Endodermal cell (in vitro differentiated cells): ENCODE data around the gene RPL34. TPM values are rescaled to one million over a fixed set of nuclear protein-coding genes. Genes with fewer than 3 reads are reported as not detected.

Source experiments
- DNase-seq: peaks from one replicate; pipeline ENCODE4 v3.0.0-alpha.2; 2017
- H3K27ac ChIP-seq: 2 replicates; pipeline ENCODE4 v1.5.1; 2013; ENCODE audit warnings: mild to moderate bottlenecking, low read depth, low read length, moderate library complexity
- H3K27me3 ChIP-seq: 2 replicates; pipeline ENCODE4 v1.6.1; 2013; ENCODE audit warnings: mild to moderate bottlenecking, low read length, moderate library complexity; ENCODE audit not compliant: insufficient read depth, control insufficient read depth, poor library complexity, severe bottlenecking
- H3K36me3 ChIP-seq: 2 replicates; pipeline ENCODE4 v1.7.0; 2013; ENCODE audit warnings: mild to moderate bottlenecking, low read length, moderate library complexity; ENCODE audit not compliant: control insufficient read depth, insufficient read depth
- H3K4me1 ChIP-seq: one replicate; pipeline ENCODE4 v1.7.0; 2013; ENCODE audit warnings: low read length; ENCODE audit not compliant: control insufficient read depth, insufficient read depth
- H3K4me3 ChIP-seq: 2 replicates; pipeline ENCODE4 v1.5.1; 2013; ENCODE audit warnings: mild to moderate bottlenecking, low read length, moderate library complexity
- H3K9ac ChIP-seq: 2 replicates; pipeline ENCODE4 v1.6.1; 2013; ENCODE audit warnings: mild to moderate bottlenecking, low read length, moderate library complexity; ENCODE audit not compliant: poor library complexity, severe bottlenecking; ENCODE audit errors: extremely low read depth
- H3K9me3 ChIP-seq: 2 replicates; pipeline ENCODE4 v1.6.1; 2013; ENCODE audit warnings: mild to moderate bottlenecking, low read length, moderate library complexity; ENCODE audit not compliant: control insufficient read depth
- H3K27ac Mint-ChIP-seq: 2 replicates; pipeline ENCODE4 v1.8.0; 2020; ENCODE audit warnings: mixed read lengths
- H3K27me3 Mint-ChIP-seq: 2 replicates; pipeline ENCODE4 v1.8.0; 2021; ENCODE audit warnings: mild to moderate bottlenecking, mixed read lengths; ENCODE audit not compliant: insufficient read depth
- H3K36me3 Mint-ChIP-seq: 2 replicates; pipeline ENCODE4 v1.8.0; 2020; ENCODE audit warnings: low read depth, mixed read lengths
- H3K4me1 Mint-ChIP-seq: 2 replicates; pipeline ENCODE4 v1.8.0; 2020; ENCODE audit warnings: mixed read lengths
- H3K4me3 Mint-ChIP-seq: 2 replicates; pipeline ENCODE4 v1.8.0; 2020; ENCODE audit warnings: mild to moderate bottlenecking, moderate library complexity, mixed read lengths
- H3K9me3 Mint-ChIP-seq: 2 replicates; pipeline ENCODE4 v1.8.0; 2020; ENCODE audit warnings: mild to moderate bottlenecking, mixed read lengths
- WGBS, 2 experiments: methylation state at CpG; one replicate each; pipeline versions ENCODE4 v1.1.5 to v1.1.7; 2013; ENCODE audit warnings: missing lambda C conversion rate in 2 of 2, mixed read lengths in 1 of 2; ENCODE audit not compliant: insufficient coverage in 1 of 2, insufficient read length in 1 of 2; 5-methylcytosine and 5-hydroxymethylcytosine counted together
- total RNA-seq, 2 donors: library from RNA; stranded (reverse); fragmentation: NEBNext Ultra II Directional in 1 of 2; extraction: Animal tissue kit (Norgen Biotek cat#: 25700) in 1 of 2; gene quantifications; 2 replicates in 1 of 2; 3 replicates in 1 of 2; pipeline ENCODE4 v1.2.1, GENCODE V29; 2021
- TF ChIP-seq, protein P1 (sequence below): fragments of 200-600 bp; sonication (generic); conservative IDR thresholded peaks from 2 replicates; pipeline ENCODE4 v1.5.0; 2021; ENCODE audit warnings: antibody characterized with exemption, mild to moderate bottlenecking

RPL34 gene
- total RNA-seq, 2 donors from 2014 or later = 1,014 to 1,108 TPM

DNA sequence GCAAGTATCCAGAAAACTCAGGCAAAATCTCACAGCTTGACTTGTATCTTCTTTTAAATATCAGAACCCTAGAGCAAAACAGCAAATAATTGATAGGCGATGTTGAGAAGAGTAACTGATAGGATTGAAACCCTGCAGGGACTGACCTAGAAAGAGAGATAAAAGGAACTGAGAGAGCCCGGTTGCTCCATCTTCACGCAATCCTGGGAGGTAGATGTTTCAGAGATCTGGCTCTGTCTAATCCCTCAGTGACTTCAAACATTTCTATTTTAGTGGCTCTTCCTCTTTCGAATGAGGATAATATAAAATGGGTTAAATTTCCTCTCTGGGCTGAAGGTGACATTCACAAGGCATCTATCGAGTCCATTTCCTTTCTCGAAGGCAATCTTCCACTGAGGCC, 39.3 kb upstream of the RPL34 start:
- no peaks in the 10 kb centered on the region for H3K9me3 ChIP-seq
- Mint-ChIP-seq H3K9me3 (no peaks in the 10 kb centered on the region), H3K4me1 (peaks cover 15% of the 10 kb centered on the region), H3K4me3 (no peak overlapping the region), H3K36me3 (no peaks in the 10 kb centered on the region), H3K27ac (no peak overlapping the region), H3K27me3 (no peaks in the 10 kb centered on the region)
- TF ChIP-seq, protein P1, sequence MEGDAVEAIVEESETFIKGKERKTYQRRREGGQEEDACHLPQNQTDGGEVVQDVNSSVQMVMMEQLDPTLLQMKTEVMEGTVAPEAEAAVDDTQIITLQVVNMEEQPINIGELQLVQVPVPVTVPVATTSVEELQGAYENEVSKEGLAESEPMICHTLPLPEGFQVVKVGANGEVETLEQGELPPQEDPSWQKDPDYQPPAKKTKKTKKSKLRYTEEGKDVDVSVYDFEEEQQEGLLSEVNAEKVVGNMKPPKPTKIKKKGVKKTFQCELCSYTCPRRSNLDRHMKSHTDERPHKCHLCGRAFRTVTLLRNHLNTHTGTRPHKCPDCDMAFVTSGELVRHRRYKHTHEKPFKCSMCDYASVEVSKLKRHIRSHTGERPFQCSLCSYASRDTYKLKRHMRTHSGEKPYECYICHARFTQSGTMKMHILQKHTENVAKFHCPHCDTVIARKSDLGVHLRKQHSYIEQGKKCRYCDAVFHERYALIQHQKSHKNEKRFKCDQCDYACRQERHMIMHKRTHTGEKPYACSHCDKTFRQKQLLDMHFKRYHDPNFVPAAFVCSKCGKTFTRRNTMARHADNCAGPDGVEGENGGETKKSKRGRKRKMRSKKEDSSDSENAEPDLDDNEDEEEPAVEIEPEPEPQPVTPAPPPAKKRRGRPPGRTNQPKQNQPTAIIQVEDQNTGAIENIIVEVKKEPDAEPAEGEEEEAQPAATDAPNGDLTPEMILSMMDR = no peak
- DNase-seq = no peak
- no peak overlapping the region for H3K4me3 ChIP-seq
- 75 to 100% methylated on average over 3 to 6 of the region's 6 CpGs for WGBS, 2 experiments
- H3K4me1 ChIP-seq = no peaks in the 10 kb centered on the region
- H3K27me3 ChIP-seq = no peaks in the 10 kb centered on the region
- H3K9ac ChIP-seq = no peak overlapping the region
- H3K36me3 ChIP-seq = no peaks in the 10 kb centered on the region
- H3K27ac ChIP-seq = no peak overlapping the region

DNA sequence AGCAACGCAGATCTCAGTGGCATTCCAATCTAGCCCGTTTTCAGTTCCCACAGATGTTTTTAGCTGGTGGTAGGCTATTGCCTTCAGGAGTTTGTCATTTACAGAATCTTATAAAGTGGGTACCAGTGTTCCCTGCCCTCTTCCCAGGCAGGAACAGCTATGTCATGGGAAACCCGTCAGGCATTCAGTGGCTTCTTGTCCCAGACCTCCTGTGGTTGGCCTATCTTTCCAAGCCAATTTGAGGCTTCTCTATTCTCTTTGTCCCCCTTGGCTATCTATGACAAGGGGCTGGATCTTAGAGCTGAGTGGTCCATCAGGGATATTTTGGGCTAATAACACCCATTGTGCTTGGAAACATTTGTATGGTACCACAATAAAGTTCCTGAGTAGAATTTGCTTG, 33.6 kb upstream of the RPL34 start:
- H3K4me1 ChIP-seq = peaks cover 28% of the 10 kb centered on the region
- H3K36me3 ChIP-seq = no peaks in the 10 kb centered on the region
- peak; percentile 62 for DNase-seq
- Mint-ChIP-seq H3K27me3 (no peaks in the 10 kb centered on the region), H3K36me3 (no peaks in the 10 kb centered on the region), H3K4me3 (no peak overlapping the region), H3K9me3 (no peaks in the 10 kb centered on the region), H3K4me1 (peaks cover 34% of the 10 kb centered on the region), H3K27ac (peak overlapping the region; percentile 33)
- H3K9me3 ChIP-seq = no peaks in the 10 kb centered on the region
- H3K4me3 ChIP-seq = no peak overlapping the region
- H3K9ac ChIP-seq = no peak overlapping the region
- TF ChIP-seq, protein P1 = no peak
- 69 to 73% methylated on average over 3 of the region's 3 CpGs for WGBS, 2 experiments
- H3K27ac ChIP-seq = no peak overlapping the region
- no peaks in the 10 kb centered on the region for H3K27me3 ChIP-seq

DNA sequence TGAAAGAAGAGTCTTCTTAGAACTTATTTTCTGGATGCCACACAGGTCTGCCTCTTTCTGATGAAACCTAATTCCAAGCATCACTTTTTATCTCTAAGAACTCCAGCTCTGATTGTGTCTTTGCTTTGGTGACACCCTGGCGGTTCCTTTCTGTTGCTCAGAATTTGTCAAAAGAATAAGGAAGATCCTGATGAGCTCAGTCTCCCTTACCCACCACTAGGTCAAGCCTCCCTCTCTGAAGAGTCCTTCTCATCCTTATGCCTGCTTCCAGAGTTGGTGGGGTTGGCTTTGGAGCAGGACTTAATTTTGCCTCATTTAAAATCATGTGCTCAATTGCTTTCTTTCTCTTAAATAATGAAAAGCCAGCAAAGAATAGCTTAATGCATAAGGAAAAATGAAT, 31.5 kb upstream of the RPL34 start:
- TF ChIP-seq, protein P1 = peak; percentile 57
- no peak for DNase-seq
- no peaks in the 10 kb centered on the region for H3K9me3 Mint-ChIP-seq

More for the DNA sequence above, 31.5 kb upstream of the RPL34 start:
- peak overlapping the region; percentile 65 for H3K4me3 ChIP-seq
- H3K27me3 ChIP-seq = no peaks in the 10 kb centered on the region
- Mint-ChIP-seq H3K27ac (peak overlapping the region; percentile 52), H3K36me3 (no peaks in the 10 kb centered on the region), H3K4me1 (peaks cover 34% of the 10 kb centered on the region), H3K4me3 (no peak overlapping the region), H3K27me3 (no peaks in the 10 kb centered on the region)
- 67 to 87% methylated on average over 1 of the region's 1 CpG for WGBS, 2 experiments
- H3K36me3 ChIP-seq = no peaks in the 10 kb centered on the region
- peaks cover 28% of the 10 kb centered on the region for H3K4me1 ChIP-seq
- no peak overlapping the region for H3K27ac ChIP-seq
- no peak overlapping the region for H3K9ac ChIP-seq
- H3K9me3 ChIP-seq = no peaks in the 10 kb centered on the region
